ENCODE measurements around the gene PSKH1.

Gene PSKH1

GRCh38 chr16:67917852-67918236 is 24.8 kb downstream of the PSKH1 start:
- peak overlapping the region; percentile 15 for H3K4me2 ChIP-seq (ENCODE audit: low read length)
- H3K27me3 ChIP-seq (ENCODE audit: control insufficient read depth, insufficient read depth, low read length) = no peaks in the 10 kb centered on the region
- no peak overlapping the region for H3K4me3 ChIP-seq (ENCODE audit: low read length)
- peaks cover 13% of the 10 kb centered on the region for H3K36me3 ChIP-seq (ENCODE audit: insufficient read depth, low read length)
- H3K4me1 ChIP-seq (ENCODE audit: control insufficient read depth, insufficient read depth, low read length) = peaks cover 17% of the 10 kb centered on the region
- no peaks in the 10 kb centered on the region for H3K9me3 ChIP-seq (replicated peaks; ENCODE audit: low read length)
- no peak overlapping the region for H3K9ac ChIP-seq (ENCODE audit: low read depth, low read length)

GRCh38 chr16:67919622-67920221 is 26.7 kb downstream of the PSKH1 start:
- no peaks in the 10 kb centered on the region for H3K27me3 ChIP-seq (ENCODE audit: control insufficient read depth, insufficient read depth, low read length)
- H3K36me3 ChIP-seq (ENCODE audit: insufficient read depth, low read length) = peaks cover 23% of the 10 kb centered on the region
- H3K4me3 ChIP-seq (ENCODE audit: low read length) = no peak overlapping the region
- no peak overlapping the region for H3K9ac ChIP-seq (ENCODE audit: low read depth, low read length)
- peaks cover 17% of the 10 kb centered on the region for H3K4me1 ChIP-seq (ENCODE audit: control insufficient read depth, insufficient read depth, low read length)
- no peaks in the 10 kb centered on the region for H3K9me3 ChIP-seq (replicated peaks; ENCODE audit: low read length)
- H3K4me2 ChIP-seq (ENCODE audit: low read length) = no peak overlapping the region

GRCh38 chr16:67922221-67922620 is 29.2 kb downstream of the PSKH1 start:
- Histone ChIP-seq H3K4me3 (ENCODE audit: low read length) (no peak overlapping the region), H3K9me3 (replicated peaks; ENCODE audit: low read length) (no peaks in the 10 kb centered on the region), H3K4me2 (ENCODE audit: low read length) (no peak overlapping the region), H3K27me3 (ENCODE audit: control insufficient read depth, insufficient read depth, low read length) (no peaks in the 10 kb centered on the region), H3K36me3 (ENCODE audit: insufficient read depth, low read length) (peaks cover 16% of the 10 kb centered on the region), H3K9ac (ENCODE audit: low read depth, low read length) (no peak overlapping the region), H3K4me1 (ENCODE audit: control insufficient read depth, insufficient read depth, low read length) (peaks cover 24% of the 10 kb centered on the region)

GRCh38 chr16:67922740-67923139 is 29.7 kb downstream of the PSKH1 start:
- peaks cover 19% of the 10 kb centered on the region for H3K4me1 ChIP-seq (ENCODE audit: control insufficient read depth, insufficient read depth, low read length)
- no peak overlapping the region for H3K9ac ChIP-seq (ENCODE audit: low read depth, low read length)
- no peaks in the 10 kb centered on the region for H3K9me3 ChIP-seq (replicated peaks; ENCODE audit: low read length)
- no peaks in the 10 kb centered on the region for H3K27me3 ChIP-seq (ENCODE audit: control insufficient read depth, insufficient read depth, low read length)
- no peak overlapping the region for H3K4me3 ChIP-seq (ENCODE audit: low read length)
- H3K4me2 ChIP-seq (ENCODE audit: low read length) = no peak overlapping the region
- peaks cover 21% of the 10 kb centered on the region for H3K36me3 ChIP-seq (ENCODE audit: insufficient read depth, low read length)

GRCh38 chr16:67923414-67924116 is 30.5 kb downstream of the PSKH1 start:
- Histone ChIP-seq H3K27me3 (ENCODE audit: control insufficient read depth, insufficient read depth, low read length) (no peaks in the 10 kb centered on the region), H3K9ac (ENCODE audit: low read depth, low read length) (no peak overlapping the region), H3K4me3 (ENCODE audit: low read length) (no peak overlapping the region), H3K36me3 (ENCODE audit: insufficient read depth, low read length) (peaks cover 27% of the 10 kb centered on the region), H3K9me3 (replicated peaks; ENCODE audit: low read length) (no peaks in the 10 kb centered on the region), H3K4me1 (ENCODE audit: control insufficient read depth, insufficient read depth, low read length) (peaks cover 13% of the 10 kb centered on the region), H3K4me2 (ENCODE audit: low read length) (no peak overlapping the region)

- Histone ChIP-seq H3K36me3 (ENCODE audit: insufficient read depth, low read length) (peaks cover 32% of the 10 kb centered on the region), H3K4me3 (ENCODE audit: low read length) (no peak overlapping the region), H3K27me3 (ENCODE audit: control insufficient read depth, insufficient read depth, low read length) (no peaks in the 10 kb centered on the region), H3K4me1 (ENCODE audit: control insufficient read depth, insufficient read depth, low read length) (peaks cover 13% of the 10 kb centered on the region), H3K9ac (ENCODE audit: low read depth, low read length) (no peak overlapping the region), H3K4me2 (ENCODE audit: low read length) (no peak overlapping the region), H3K9me3 (replicated peaks; ENCODE audit: low read length) (no peaks in the 10 kb centered on the region)
These were observed 31.3 kb downstream of the PSKH1 start for GRCh38 chr16:67924140-67924906.

- H3K4me1 ChIP-seq (ENCODE audit: control insufficient read depth, insufficient read depth, low read length) = peaks cover 13% of the 10 kb centered on the region
These were observed 33.2 kb downstream of the PSKH1 start for GRCh38 chr16:67926181-67926750.

GRCh38 chr16:67927131-67927941 is 34.3 kb downstream of the PSKH1 start:
- Histone ChIP-seq H3K4me2 (ENCODE audit: low read length) (no peak overlapping the region), H3K27me3 (ENCODE audit: control insufficient read depth, insufficient read depth, low read length) (no peaks in the 10 kb centered on the region), H3K4me3 (ENCODE audit: low read length) (no peak overlapping the region), H3K4me1 (ENCODE audit: control insufficient read depth, insufficient read depth, low read length) (peaks cover 13% of the 10 kb centered on the region), H3K36me3 (ENCODE audit: insufficient read depth, low read length) (peaks cover 27% of the 10 kb centered on the region), H3K9ac (ENCODE audit: low read depth, low read length) (no peak overlapping the region), H3K9me3 (replicated peaks; ENCODE audit: low read length) (no peaks in the 10 kb centered on the region)

More at GRCh38 chr16:67926181-67926750, 33.2 kb downstream of the PSKH1 start:
- H3K36me3 ChIP-seq (ENCODE audit: insufficient read depth, low read length) = peaks cover 27% of the 10 kb centered on the region
- peak overlapping the region; percentile 23 for H3K9ac ChIP-seq (ENCODE audit: low read depth, low read length)
- H3K4me2 ChIP-seq (ENCODE audit: low read length) = peak overlapping the region; percentile 24
- no peaks in the 10 kb centered on the region for H3K27me3 ChIP-seq (ENCODE audit: control insufficient read depth, insufficient read depth, low read length)
- H3K4me3 ChIP-seq (ENCODE audit: low read length) = no peak overlapping the region
- H3K9me3 ChIP-seq (replicated peaks; ENCODE audit: low read length) = no peaks in the 10 kb centered on the region

- Histone ChIP-seq H3K4me2 (ENCODE audit: low read length) (no peak overlapping the region), H3K27me3 (ENCODE audit: control insufficient read depth, insufficient read depth, low read length) (no peaks in the 10 kb centered on the region), H3K4me3 (ENCODE audit: low read length) (no peak overlapping the region), H3K9ac (ENCODE audit: low read depth, low read length) (no peak overlapping the region), H3K36me3 (ENCODE audit: insufficient read depth, low read length) (peaks cover 27% of the 10 kb centered on the region), H3K9me3 (replicated peaks; ENCODE audit: low read length) (no peaks in the 10 kb centered on the region), H3K4me1 (ENCODE audit: control insufficient read depth, insufficient read depth, low read length) (peaks cover 13% of the 10 kb centered on the region)
These were observed 35.1 kb downstream of the PSKH1 start for GRCh38 chr16:67928147-67928546.

GRCh38 chr16:67928561-67929364 is 35.7 kb downstream of the PSKH1 start:
- Histone ChIP-seq H3K4me2 (ENCODE audit: low read length) (no peak overlapping the region), H3K36me3 (ENCODE audit: insufficient read depth, low read length) (peaks cover 23% of the 10 kb centered on the region), H3K4me3 (ENCODE audit: low read length) (no peak overlapping the region), H3K9ac (ENCODE audit: low read depth, low read length) (no peak overlapping the region), H3K27me3 (ENCODE audit: control insufficient read depth, insufficient read depth, low read length) (no peaks in the 10 kb centered on the region), H3K9me3 (replicated peaks; ENCODE audit: low read length) (no peaks in the 10 kb centered on the region), H3K4me1 (ENCODE audit: control insufficient read depth, insufficient read depth, low read length) (peaks cover 13% of the 10 kb centered on the region)

Measured in skeletal muscle satellite cell (primary cell).